GM12891 (cell line): ENCODE measurements around the gene FBL.
A peak's percentile ranks its signal among the peaks of the same experiment; 100 is the strongest.

Experiments used
- DNase-seq: peaks from one replicate; pipeline ENCODE4 v3.0.0; 2011; ENCODE audit warnings: low spot score; ENCODE audit not compliant: insufficient read length
- FAIRE-seq: peaks from 2 replicates; lab custom pipeline; 2011; peaks lifted over from hg19 to GRCh38; lab: Jason Lieb, UNC
- PAX5 ChIP-seq: IDR thresholded peaks from 2 replicates; pipeline ENCODE4 v1.6.1; 2011; ENCODE audit warnings: low read length, moderate library complexity, mild to moderate bottlenecking; ENCODE audit not compliant: insufficient read depth, severe bottlenecking
- POLR2A ChIP-seq: IDR thresholded peaks from 2 replicates; pipeline ENCODE4 v1.6.1; 2011; ENCODE audit warnings: low read depth, low read length, control low read depth
- POLR2AphosphoS5 ChIP-seq: IDR thresholded peaks from 2 replicates; pipeline ENCODE4 v1.6.1; 2011; ENCODE audit warnings: low read depth, low read length, control low read depth
- POU2F2 ChIP-seq: IDR thresholded peaks from 2 replicates; pipeline ENCODE4 v1.6.1; 2011; ENCODE audit warnings: low read depth, mild to moderate bottlenecking, control low read depth, low read length, moderate library complexity
- SPI1 ChIP-seq: IDR thresholded peaks from 2 replicates; pipeline ENCODE4 v1.6.1; 2011; ENCODE audit warnings: low read depth, low read length, control low read depth
- TAF1 ChIP-seq: IDR thresholded peaks from 2 replicates; pipeline ENCODE4 v1.6.1; 2011; ENCODE audit warnings: low read depth, low read length, control low read depth

The FBL gene

GRCh38 chr19:39833464-39834286, 12.5 kb downstream of the FBL start, which contains the start of gene DYRK1B:
Gene DYRK1B, minus strand, starts transcription at chr19:39834162. Its CDS starts 2,295 bp downstream, at chr19:39831867.
- DNase-seq = peak; percentile 98
- TF ChIP-seq POLR2AphosphoS5 = peak; percentile 70
- peak; percentile 5; the same call in 1 of the 2 replicates for TF ChIP-seq POLR2A
- no peak for TF ChIP-seq SPI1
- FAIRE-seq = peak; percentile 100

- TF ChIP-seq TAF1 = no peak
- TF ChIP-seq POLR2AphosphoS5 = no peak
- no peak for TF ChIP-seq POLR2A
- no peak for TF ChIP-seq PAX5
- no peak for DNase-seq
- no peak for FAIRE-seq
These were observed 13.1 kb downstream of the FBL start for GRCh38 chr19:39833160-39833463.

GRCh38 chr19:39832341-39833083, 13.7 kb downstream of the FBL start:
- FAIRE-seq (no peak), DNase-seq (no peak)
- TF ChIP-seq POU2F2 (no peak), POLR2AphosphoS5 (no peak), SPI1 (no peak), POLR2A (no peak), PAX5 (no peak), TAF1 (no peak)

GRCh38 chr19:39831679-39832078, 14.5 kb downstream of the FBL start:
- DNase-seq = no peak
- TF ChIP-seq POLR2A (no peak), SPI1 (no peak), POLR2AphosphoS5 (no peak), PAX5 (no peak)
- FAIRE-seq = no peak

GRCh38 chr19:39830847-39831246, 15.3 kb downstream of the FBL start:
- TF ChIP-seq PAX5 (no peak), SPI1 (no peak), TAF1 (no peak)
- no peak for DNase-seq
- FAIRE-seq = no peak

DNA sequence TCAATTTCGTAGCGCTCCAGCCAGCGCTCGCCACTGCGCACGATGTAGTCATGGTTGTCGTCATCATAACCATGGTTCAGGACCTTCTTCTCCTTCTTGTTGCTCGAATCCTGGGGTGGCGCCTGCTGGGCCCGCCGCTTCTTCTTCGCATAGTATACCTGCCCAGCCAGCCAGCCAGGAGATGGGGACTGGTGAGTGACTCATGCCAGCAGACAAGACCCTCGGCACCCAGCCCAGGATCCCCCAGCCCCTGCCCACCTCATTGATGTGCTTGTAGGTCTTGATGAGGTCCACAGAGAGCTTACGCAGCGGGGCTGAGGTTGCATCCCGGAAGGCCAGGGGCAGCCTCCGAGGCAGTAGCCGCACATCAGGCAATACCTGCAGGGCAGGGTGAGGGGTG, 15.8 kb downstream of the FBL start:
- FAIRE-seq (no peak), DNase-seq (no peak)
- TF ChIP-seq POLR2A (no peak), POU2F2 (no peak), POLR2AphosphoS5 (no peak), TAF1 (no peak), PAX5 (no peak), SPI1 (no peak)

GRCh38 chr19:39829702-39830275, 16.4 kb downstream of the FBL start:
- no peak for FAIRE-seq
- DNase-seq = no peak
- TF ChIP-seq SPI1 (no peak), PAX5 (no peak), POLR2A (no peak), POU2F2 (no peak), TAF1 (no peak)

DNA sequence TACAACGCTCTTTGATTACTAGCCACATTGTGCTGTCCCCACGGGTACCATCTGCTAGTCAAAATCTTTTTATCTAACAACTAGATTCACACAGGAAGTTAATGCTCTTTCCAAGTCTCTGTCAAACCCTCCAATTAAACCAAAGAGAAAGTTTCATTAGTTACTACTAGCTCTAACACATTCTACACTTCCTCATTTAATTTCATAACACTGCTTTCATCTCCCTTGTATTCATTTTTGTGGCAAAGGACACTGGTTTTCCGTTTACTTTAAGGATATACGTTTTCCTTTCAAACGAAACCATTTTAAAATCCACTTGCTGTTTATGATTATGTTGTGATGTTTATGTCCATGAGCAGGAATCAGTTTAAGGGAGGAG, 17.5 kb downstream of the FBL start:
- peak; percentile 50 for FAIRE-seq
- no peak for TF ChIP-seq POU2F2
- peak; percentile 59; the same call in 1 of the 2 replicates for TF ChIP-seq SPI1

GRCh38 chr19:39828015-39828653, 18.0 kb downstream of the FBL start:
- FAIRE-seq (no peak), DNase-seq (no peak)
- TF ChIP-seq POU2F2 = no peak
- no peak for TF ChIP-seq POLR2AphosphoS5
- TF ChIP-seq PAX5 = no peak
- TF ChIP-seq TAF1 = no peak
- no peak for TF ChIP-seq POLR2A
- no peak for TF ChIP-seq SPI1

More for the DNA sequence above, 17.5 kb downstream of the FBL start:
- DNase-seq = no peak
